Activated naive CD8-positive, alpha-beta T cell treated with anti-CD3 and anti-CD28 coated beads, Interleukin-2, amount 10 ng/mL, durations not matched to agents 7 days and 5 days (primary cell): ENCODE measurements around the gene MMADHC. TPM values are rescaled to one million over a fixed set of nuclear protein-coding genes. Genes with fewer than 3 reads are reported as not detected.
A peak's percentile ranks its signal among the peaks of the same experiment; 100 is the strongest.
"Not testable (repeated sequence)": the region's sequence is repeated elsewhere in the genome, so short reads cannot be mapped to it uniquely, and the experiment has no call there.

Experiments used
- ATAC-seq: fragments of 150-1000 bp; cut with Tn5 transposase; one replicate; pipeline ENCODE4 v1.10.0; 2021; ENCODE audit warnings: low read depth, moderate library complexity
- POLR2A ChIA-PET: fragments of 350-600 bp; sonication (Branson Sonifier 250); formaldehyde crosslinking; loops from one replicate; lab custom pipeline; 2021; ENCODE audit warnings: antibody characterized with exemption; lab: Charles Lee
- DNase-seq: peaks from one replicate; pipeline ENCODE4 v3.0.0; 2021
- H3K27ac Mint-ChIP-seq: one replicate; pipeline ENCODE4 v1.8.0; 2022; ENCODE audit warnings: mild to moderate bottlenecking, mixed read lengths
- H3K27me3 Mint-ChIP-seq: one replicate; pipeline ENCODE4 v1.8.0; 2022; ENCODE audit warnings: mild to moderate bottlenecking, moderate library complexity, mixed read lengths
- H3K36me3 Mint-ChIP-seq: one replicate; pipeline ENCODE4 v1.8.0; 2021; ENCODE audit warnings: mild to moderate bottlenecking, mixed read lengths
- H3K4me1 Mint-ChIP-seq: one replicate; pipeline ENCODE4 v1.8.0; 2021; ENCODE audit warnings: mixed read lengths
- H3K4me3 Mint-ChIP-seq: one replicate; pipeline ENCODE4 v1.8.0; 2022; ENCODE audit warnings: mild to moderate bottlenecking, moderate library complexity, mixed read lengths
- H3K9me3 Mint-ChIP-seq: one replicate; pipeline ENCODE4 v1.8.0; 2021; ENCODE audit warnings: mixed read lengths
- total RNA-seq, 2 experiments: library from RNA; stranded (reverse); gene quantifications; one replicate each; pipeline ENCODE4 v1.2.3, GENCODE V29; 2021

Gene MMADHC
- total RNA-seq, 2 experiments from 2014 or later, result 75.8 to 82.2 TPM

- POLR2A ChIA-PET, result no interaction called here
- Mint-ChIP-seq H3K4me3 (no peak overlapping the region), H3K27me3 (no peaks in the 10 kb centered on the region), H3K27ac (no peak overlapping the region), H3K36me3 (peaks cover 34% of the 10 kb centered on the region), H3K4me1 (peaks cover 27% of the 10 kb centered on the region), H3K9me3 (no peaks in the 10 kb centered on the region)
- ATAC-seq (no peak), DNase-seq (no peak)
Measured at GRCh38 chr2:149579972-149580882, 7.3 kb downstream of the MMADHC start.

DNA sequence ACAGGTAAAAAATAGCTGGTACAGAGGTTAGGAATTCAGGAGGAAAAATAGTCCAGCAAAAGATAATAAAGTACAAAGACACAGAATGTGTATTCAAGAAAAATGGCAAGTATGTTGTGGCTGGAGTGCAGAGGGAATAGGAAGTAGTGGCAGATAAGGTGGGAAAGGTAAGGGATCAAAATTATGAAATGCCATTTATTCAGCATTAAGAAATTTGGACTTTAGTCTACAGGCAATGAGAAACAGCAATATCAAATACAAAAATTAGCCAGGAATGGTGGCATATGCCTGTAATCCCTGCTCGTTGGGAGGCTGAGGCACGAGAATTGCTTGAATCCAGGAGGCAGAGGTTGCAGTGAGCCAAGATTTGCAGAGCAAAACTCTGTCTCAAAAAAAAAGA, 10.3 kb downstream of the MMADHC start:
- Mint-ChIP-seq H3K9me3 (no peaks in the 10 kb centered on the region), H3K27me3 (no peaks in the 10 kb centered on the region), H3K4me3 (no peak overlapping the region), H3K36me3 (peaks cover 25% of the 10 kb centered on the region), H3K27ac (peak overlapping the region; percentile 1), H3K4me1 (peaks cover 16% of the 10 kb centered on the region)
- POLR2A ChIA-PET, result no interaction called here
- DNase-seq, result no peak
- ATAC-seq, result no peak

- Mint-ChIP-seq H3K36me3 (peaks cover 24% of the 10 kb centered on the region), H3K4me1 (peaks cover 14% of the 10 kb centered on the region), H3K9me3 (no peaks in the 10 kb centered on the region), H3K27ac (no peak overlapping the region), H3K27me3 (no peaks in the 10 kb centered on the region), H3K4me3 (no peak overlapping the region)
- no peak for ATAC-seq
- POLR2A ChIA-PET, result no interaction called here
- DNase-seq, result no peak
Measured at GRCh38 chr2:149575752-149576151, 11.8 kb downstream of the MMADHC start.

- peaks cover 22% of the 10 kb centered on the region for H3K36me3 Mint-ChIP-seq
- H3K4me3 Mint-ChIP-seq, result no peak overlapping the region
- H3K9me3 Mint-ChIP-seq, result no peaks in the 10 kb centered on the region
- ATAC-seq (no peak), DNase-seq (no peak)
- POLR2A ChIA-PET, result no interaction called here
- no peaks in the 10 kb centered on the region for H3K27me3 Mint-ChIP-seq
- peaks cover 12% of the 10 kb centered on the region for H3K4me1 Mint-ChIP-seq
- H3K27ac Mint-ChIP-seq, result no peak overlapping the region
Measured at GRCh38 chr2:149575277-149575676, 12.3 kb downstream of the MMADHC start.

GRCh38 chr2:149573760-149574159, 13.8 kb downstream of the MMADHC start:
- Mint-ChIP-seq H3K4me3 (no peak overlapping the region), H3K9me3 (no peaks in the 10 kb centered on the region), H3K27ac (no peak overlapping the region), H3K36me3 (peaks cover 24% of the 10 kb centered on the region), H3K4me1 (peaks cover 7% of the 10 kb centered on the region), H3K27me3 (no peaks in the 10 kb centered on the region)
- ATAC-seq (no peak), DNase-seq (no peak)
- POLR2A ChIA-PET, result interaction anchor here (0.6 kb wide), 1 partner anchor 1482 kb away, joined by 3 read pairs; no protein-coding TSS in a partner anchor

GRCh38 chr2:149572102-149572953, 15.2 kb downstream of the MMADHC start:
- Mint-ChIP-seq H3K36me3 (peaks cover 20% of the 10 kb centered on the region), H3K4me3 (no peak overlapping the region), H3K27me3 (no peaks in the 10 kb centered on the region), H3K9me3 (no peaks in the 10 kb centered on the region), H3K4me1 (peaks cover 5% of the 10 kb centered on the region), H3K27ac (no peak overlapping the region)
- no peak for DNase-seq
- POLR2A ChIA-PET, result interaction anchor here (0.6 kb wide), 1 partner anchor 904 kb away, joined by 4 read pairs; no protein-coding TSS in a partner anchor
- no peak for ATAC-seq

- H3K36me3 Mint-ChIP-seq, result peaks cover 19% of the 10 kb centered on the region
- DNase-seq, result no peak
- H3K27ac Mint-ChIP-seq, result no peak overlapping the region
- POLR2A ChIA-PET, result no interaction called here
- ATAC-seq, result no peak
- no peaks in the 10 kb centered on the region for H3K4me1 Mint-ChIP-seq
- H3K27me3 Mint-ChIP-seq, result no peaks in the 10 kb centered on the region
- no peaks in the 10 kb centered on the region for H3K9me3 Mint-ChIP-seq
- H3K4me3 Mint-ChIP-seq, result no peak overlapping the region
Measured at GRCh38 chr2:149568138-149568537, 19.4 kb downstream of the MMADHC start.

GRCh38 chr2:149566652-149567051, 20.9 kb downstream of the MMADHC start:
- H3K27me3 Mint-ChIP-seq, result no peaks in the 10 kb centered on the region
- H3K36me3 Mint-ChIP-seq, result peaks cover 17% of the 10 kb centered on the region
- POLR2A ChIA-PET, result no interaction called here
- no peaks in the 10 kb centered on the region for H3K9me3 Mint-ChIP-seq
- H3K4me1 Mint-ChIP-seq, result no peaks in the 10 kb centered on the region
- no peak overlapping the region for H3K27ac Mint-ChIP-seq
- H3K4me3 Mint-ChIP-seq, result no peak overlapping the region
- ATAC-seq (no peak), DNase-seq (no peak)

DNA sequence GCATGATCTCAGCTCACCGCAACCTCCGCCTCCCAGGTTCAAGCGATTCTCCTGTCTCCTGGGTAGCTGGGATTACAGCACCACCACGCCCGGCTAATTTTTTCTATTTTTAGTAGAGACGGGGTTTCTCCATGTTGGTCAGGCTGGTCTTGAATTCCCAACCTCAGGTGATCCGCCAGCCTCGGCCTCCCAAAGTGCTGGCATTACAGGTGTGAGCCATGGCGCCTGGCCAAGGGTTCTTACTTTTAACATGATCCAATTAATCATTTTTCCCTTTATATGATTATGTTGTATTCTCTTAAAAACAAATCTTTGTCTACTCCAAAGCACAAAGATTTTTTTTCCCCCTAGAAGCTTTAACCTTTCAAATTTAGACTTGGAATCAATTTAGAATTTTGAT, 21.9 kb downstream of the MMADHC start:
- H3K27ac Mint-ChIP-seq, ATAC-seq, H3K4me1 Mint-ChIP-seq, H3K27me3 Mint-ChIP-seq, POLR2A ChIA-PET, H3K4me3 Mint-ChIP-seq, DNase-seq, H3K9me3 Mint-ChIP-seq: not testable (repeated sequence)
- H3K36me3 Mint-ChIP-seq, result peaks cover 17% of the 10 kb centered on the region

GRCh38 chr2:149564983-149565382, 22.6 kb downstream of the MMADHC start:
- ATAC-seq, result no peak
- Mint-ChIP-seq H3K36me3 (peaks cover 17% of the 10 kb centered on the region), H3K4me1 (no peaks in the 10 kb centered on the region), H3K27ac (no peak overlapping the region), H3K9me3 (no peaks in the 10 kb centered on the region), H3K4me3 (no peak overlapping the region), H3K27me3 (peaks cover 2% of the 10 kb centered on the region)
- POLR2A ChIA-PET, result no interaction called here
- no peak for DNase-seq

DNA sequence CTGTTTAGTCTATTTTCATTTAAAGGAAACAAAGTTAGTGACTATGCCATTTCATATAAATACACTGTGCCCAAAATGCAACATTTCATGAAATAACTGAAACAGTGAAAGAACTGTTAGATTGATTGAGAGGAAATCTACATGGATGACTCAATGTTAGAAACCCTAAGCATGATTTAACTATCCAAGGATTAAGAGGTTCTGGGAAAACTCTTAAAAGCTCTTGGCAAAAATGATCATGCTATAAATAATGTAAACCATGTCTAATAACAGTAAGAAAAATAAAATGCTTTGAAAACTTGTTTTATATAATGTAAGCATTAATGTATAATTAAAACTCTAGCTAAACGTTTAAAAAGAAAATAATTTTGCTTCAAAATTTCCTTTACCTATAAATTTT, 23.5 kb downstream of the MMADHC start:
- ATAC-seq (no peak), DNase-seq (no peak)
- H3K27ac Mint-ChIP-seq, result no peak overlapping the region
- POLR2A ChIA-PET, result no interaction called here
- H3K36me3 Mint-ChIP-seq, result peaks cover 14% of the 10 kb centered on the region
- H3K4me1 Mint-ChIP-seq, result no peaks in the 10 kb centered on the region
- H3K9me3 Mint-ChIP-seq, result no peaks in the 10 kb centered on the region
- no peak overlapping the region for H3K4me3 Mint-ChIP-seq
- H3K27me3 Mint-ChIP-seq, result peaks cover 6% of the 10 kb centered on the region

DNA sequence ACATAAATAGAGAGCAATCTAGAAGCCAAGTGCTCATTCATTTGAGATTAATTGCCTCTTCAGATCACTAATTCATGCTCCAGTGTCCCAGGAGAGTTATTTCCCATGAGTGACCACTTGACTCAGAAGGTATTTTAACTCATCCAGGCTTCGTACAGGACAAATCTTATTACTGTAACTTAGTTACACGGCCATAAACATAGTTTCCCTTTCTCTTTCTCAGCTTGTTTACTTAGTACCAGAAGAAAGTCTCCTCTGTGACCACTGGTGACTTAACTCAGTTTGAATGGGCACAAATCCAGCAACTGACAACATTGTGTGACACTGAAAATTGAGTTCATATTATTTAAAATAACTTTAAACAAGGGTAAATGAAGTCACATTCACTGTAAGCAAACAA, 25.3 kb downstream of the MMADHC start:
- ATAC-seq, result no peak
- no peaks in the 10 kb centered on the region for H3K4me1 Mint-ChIP-seq
- H3K4me3 Mint-ChIP-seq, result no peak overlapping the region
- H3K27me3 Mint-ChIP-seq, result peaks cover 7% of the 10 kb centered on the region
- no peak overlapping the region for H3K27ac Mint-ChIP-seq
- DNase-seq, result no peak
- POLR2A ChIA-PET, result no interaction called here
- peaks cover 5% of the 10 kb centered on the region for H3K36me3 Mint-ChIP-seq
- no peaks in the 10 kb centered on the region for H3K9me3 Mint-ChIP-seq

- no peaks in the 10 kb centered on the region for H3K4me1 Mint-ChIP-seq
Measured at GRCh38 chr2:149561309-149561926, 26.2 kb downstream of the MMADHC start.

More at GRCh38 chr2:149561309-149561926, 26.2 kb downstream of the MMADHC start:
- ATAC-seq, result no peak
- DNase-seq, result no peak
- Mint-ChIP-seq H3K27ac (no peak overlapping the region), H3K36me3 (peaks cover 1% of the 10 kb centered on the region), H3K4me3 (no peak overlapping the region), H3K27me3 (peaks cover 8% of the 10 kb centered on the region), H3K9me3 (no peaks in the 10 kb centered on the region)
- POLR2A ChIA-PET, result no interaction called here
